A549 (cell line): ENCODE data around the gene INF2. TPM values are rescaled to one million over a fixed set of nuclear protein-coding genes. Genes with fewer than 3 reads are reported as not detected.

Source experiments
- ATAC-seq, 2 experiments: fragments of 200-7000 bp in 1 of 2; fragments of >200 bp in 1 of 2; cut with Nextera tagmentation in 1 of 2; cut with Tn5 transposase in 1 of 2; 3 replicates each; pipeline versions ENCODE4 v1.8.0 to v1.9.1; 2018 to 2020; ENCODE audit warnings: mild to moderate bottlenecking in 1 of 2, moderate library complexity in 1 of 2
- CTCF ChIA-PET: fragments of 300-600 bp; sonication (Branson Sonifier 250); formaldehyde crosslinking; extraction: SDS; loops from one replicate; lab custom pipeline; 2021; ENCODE audit warnings: antibody characterized with exemption, inconsistent platforms; lab: Yijun Ruan, JAX
- POLR2A ChIA-PET: fragments of 350-600 bp; formaldehyde crosslinking; extraction: SDS; loops from one replicate; lab custom pipeline; 2021; ENCODE audit warnings: antibody characterized with exemption, inconsistent platforms; lab: Yijun Ruan, JAX
- DNase-seq, 2 experiments: peaks; one replicate each; pipeline versions ENCODE4 v3.0.0 to v3.0.0-alpha.2; 2011 to 2016; ENCODE audit warnings: low read depth in 1 of 2, low spot score in 1 of 2
- FAIRE-seq: peaks from 2 replicates; lab custom pipeline; 2011; peaks lifted over from hg19 to GRCh38; lab: Jason Lieb, UNC
- H3K27ac ChIP-seq, 2 experiments: fragments of >200 bp; sonication (Bioruptor Twin); formaldehyde crosslinking; 3 replicates each; pipeline ENCODE4 v1.5.1; 2016 to 2017
- H3K4me1 ChIP-seq: fragments of >200 bp; sonication (Bioruptor Twin); formaldehyde crosslinking; 3 replicates; pipeline ENCODE4 v1.6.1; 2016
- H3K4me2 ChIP-seq: fragments of >200 bp; sonication (Bioruptor Twin); formaldehyde crosslinking; 3 replicates; pipeline ENCODE4 v1.6.1; 2016
- H3K4me3 ChIP-seq: fragments of >200 bp; sonication (Bioruptor Twin); formaldehyde crosslinking; 3 replicates; pipeline ENCODE4 v1.5.1; 2016
- H3K9me3 ChIP-seq: fragments of >200 bp; sonication (Bioruptor Twin); formaldehyde crosslinking; 3 replicates; pipeline ENCODE4 v1.6.1; 2016
- ATOH8 ChIP-seq: fragments of 250-450 bp; sonication (Bioruptor Pico); IDR thresholded peaks from 2 replicates; pipeline ENCODE4 v1.5.0; 2020; ENCODE audit warnings: low read depth, mild to moderate bottlenecking, moderate library complexity
- CBX8 ChIP-seq: fragments of 200-600 bp; sonication (generic); IDR thresholded peaks from 2 replicates; pipeline ENCODE4 v1.6.1; 2016
- CEBPB ChIP-seq, 2 experiments: fragments of >200 bp in 1 of 2; sonication (Bioruptor Twin) in 1 of 2; formaldehyde crosslinking in 1 of 2; IDR thresholded peaks; 2 replicates each; pipeline ENCODE4 v1.6.1; 2012 to 2016
- CHD4 ChIP-seq: fragments of 200-600 bp; sonication (generic); IDR thresholded peaks from 2 replicates; pipeline ENCODE4 v1.6.1; 2016; ENCODE audit warnings: antibody characterized with exemption, mild to moderate bottlenecking, borderline replicate concordance
- CTCF ChIP-seq: fragments of >200 bp; sonication (Bioruptor Twin); formaldehyde crosslinking; IDR thresholded peaks from 3 replicates; pipeline ENCODE4 v1.5.1; 2016
- EHMT2 ChIP-seq: fragments of 200-600 bp; sonication (generic); IDR thresholded peaks from 2 replicates; pipeline ENCODE4 v1.6.1; 2016; ENCODE audit warnings: antibody characterized with exemption, low read depth, mild to moderate bottlenecking, moderate library complexity
- ELK1 ChIP-seq: fragments of 150-350 bp; IDR thresholded peaks from 2 replicates; pipeline ENCODE4 v1.6.1; 2014; ENCODE audit warnings: low read depth, mild to moderate bottlenecking, low read length
- ESRRA ChIP-seq: fragments of 150-350 bp; IDR thresholded peaks from 2 replicates; pipeline ENCODE4 v1.6.1; 2014; ENCODE audit warnings: mild to moderate bottlenecking, low read length, borderline replicate concordance
- FOSL2 ChIP-seq, 2 experiments: fragments of 450-650 bp in 1 of 2; fragments of >200 bp in 1 of 2; sonication (Bioruptor Twin) in 1 of 2; formaldehyde crosslinking; IDR thresholded peaks; 2 replicates each; pipeline versions ENCODE4 v1.5.0 to v1.6.1; 2016 to 2020; ENCODE audit warnings: mild to moderate bottlenecking in 1 of 2, moderate library complexity in 1 of 2
- FOXS1 ChIP-seq: fragments of 250-450 bp; sonication (Bioruptor Pico); IDR thresholded peaks from 2 replicates; pipeline ENCODE4 v1.5.0; 2020; ENCODE audit warnings: mild to moderate bottlenecking, moderate library complexity
- GATA3 ChIP-seq: IDR thresholded peaks from 2 replicates; pipeline ENCODE4 v1.6.1; 2012; ENCODE audit warnings: borderline replicate concordance
- HDAC2 ChIP-seq: fragments of 200-600 bp; sonication (generic); IDR thresholded peaks from 2 replicates; pipeline ENCODE4 v1.6.1; 2016
- HOXA7 ChIP-seq: fragments of 250-450 bp; sonication (Bioruptor Pico); IDR thresholded peaks from 2 replicates; pipeline ENCODE4 v1.5.0; 2020; ENCODE audit warnings: mild to moderate bottlenecking, moderate library complexity
- HOXB13 ChIP-seq: fragments of 250-450 bp; sonication (Bioruptor Pico); IDR thresholded peaks from 2 replicates; pipeline ENCODE4 v1.5.0; 2020; ENCODE audit warnings: low read depth, mild to moderate bottlenecking, moderate library complexity
- JUNB ChIP-seq: fragments of >200 bp; sonication (Bioruptor Twin); formaldehyde crosslinking; IDR thresholded peaks from 2 replicates; pipeline ENCODE4 v1.6.1; 2016
- KDM1A ChIP-seq: fragments of 200-600 bp; sonication (generic); IDR thresholded peaks from 2 replicates; pipeline ENCODE4 v1.6.1; 2016; ENCODE audit warnings: low read depth, mild to moderate bottlenecking
- KDM5A ChIP-seq: fragments of 200-600 bp; sonication (generic); IDR thresholded peaks from 2 replicates; pipeline ENCODE4 v1.6.1; 2016; ENCODE audit warnings: antibody characterized with exemption, mild to moderate bottlenecking
- MAX ChIP-seq: IDR thresholded peaks from 2 replicates; pipeline ENCODE4 v1.6.1; 2012
- MAZ ChIP-seq: fragments of 150-350 bp; IDR thresholded peaks from 2 replicates; pipeline ENCODE4 v1.6.1; 2014; ENCODE audit warnings: antibody characterized with exemption, low read depth, low read length, borderline replicate concordance
- MYC ChIP-seq: IDR thresholded peaks from 2 replicates; pipeline ENCODE4 v1.6.1; 2012; ENCODE audit warnings: mild to moderate bottlenecking, inconsistent platforms, low read length, improper control_type of control experiment, borderline replicate concordance
- NPAS2 ChIP-seq: fragments of 250-450 bp; sonication (Bioruptor Pico); IDR thresholded peaks from 2 replicates; pipeline ENCODE4 v1.8.0; 2022; ENCODE audit warnings: mild to moderate bottlenecking, moderate library complexity, borderline replicate concordance
- POLR2A ChIP-seq: IDR thresholded peaks from 2 replicates; pipeline ENCODE4 v1.6.1; 2012; ENCODE audit warnings: mild to moderate bottlenecking, low read length
- RARB ChIP-seq: fragments of 250-450 bp; sonication (Bioruptor Pico); IDR thresholded peaks from 2 replicates; pipeline ENCODE4 v1.8.0; 2021; ENCODE audit warnings: mild to moderate bottlenecking, moderate library complexity
- SMC3 ChIP-seq: fragments of >200 bp; sonication (Bioruptor Twin); formaldehyde crosslinking; IDR thresholded peaks from 3 replicates; pipeline ENCODE4 v1.6.1; 2018; ENCODE audit warnings: inconsistent platforms
- TP53 ChIP-seq: fragments of 250-450 bp; sonication (Bioruptor Pico); IDR thresholded peaks from 2 replicates; pipeline ENCODE4 v1.5.0; 2021; ENCODE audit warnings: mild to moderate bottlenecking, moderate library complexity
- USF2 ChIP-seq: fragments of 450-650 bp; IDR thresholded peaks from 2 replicates; pipeline ENCODE4 v1.6.1; 2014; ENCODE audit warnings: antibody characterized with exemption
- WGBS: methylation state at CpG from one replicate; pipeline ENCODE4 v1.1.6; 2017; ENCODE audit errors: missing lambda C conversion rate; 5-methylcytosine and 5-hydroxymethylcytosine counted together
- polyA plus RNA-seq, 4 experiments: library from polyadenylated mRNA; depleted of rRNA in 3 of 4; stranded (reverse); fragments of >200 nt; fragmentation: RNase III in 1 of 4; extraction: RNeasy Plus Mini Kit Qiagen cat#74134 plus additional on column Dnase treatment in 1 of 4; gene quantifications; 2 replicates in 3 of 4; 3 replicates in 1 of 4; pipeline ENCODE4 v1.2.3, GENCODE V29; 2011 to 2017
- TF ChIP-seq, protein P1 (sequence below): fragments of >200 bp; sonication (Bioruptor Twin); formaldehyde crosslinking; IDR thresholded peaks from 3 replicates; pipeline ENCODE4 v1.6.1; 2016

Gene INF2
- polyA plus RNA-seq, 2 of the 4 experiments (the other 2 are of a cell fraction): 24.7 to 71.2 TPM

GRCh38 chr14:104678901-104679705, 10.3 kb upstream of the INF2 start:
- DNase-seq (no peak), FAIRE-seq (no peak), ATAC-seq (no peak)
- H3K9me3 ChIP-seq: no peaks in the 10 kb centered on the region
- TF ChIP-seq KDM1A (peak; percentile 80; the same call in 1 of the 2 replicates), HDAC2 (0 out of 2 replicates have a peak, but pooled peaks have one; percentile 30), JUNB (no peak), GATA3 (no peak), RARB (CRISPR knock-in tag) (no peak), MAX (0 out of 2 replicates have a peak, but pooled peaks have one; percentile 46), HOXB13 (CRISPR knock-in tag) (0 out of 2 replicates have a peak, but pooled peaks have one; percentile 22), POLR2A (peak; percentile 25; the same call in 1 of the 2 replicates), MAZ (no peak), ATOH8 (CRISPR knock-in tag) (no peak), TP53 (CRISPR knock-in tag) (no peak), CEBPB (IDR thresholded peaks at IDR 0.05) (no peak), KDM5A (no peak)
- H3K27ac ChIP-seq: peak overlapping the region; percentile 98 to 100
- CTCF ChIA-PET: interaction anchor here (1.1 to 7.6 kb wide), 8 partner anchors 9 to 44 kb away, joined by 4 to 117 read pairs (median 9); no protein-coding TSS in a partner anchor
- peaks cover 73% of the 10 kb centered on the region for H3K4me1 ChIP-seq
- POLR2A ChIA-PET: interaction anchor here (1.3 to 3.9 kb wide), 4 partner anchors 9 to 13 kb away, joined by 8 to 29 read pairs (median 16); no protein-coding TSS in a partner anchor
- peak overlapping the region; percentile 87 for H3K4me2 ChIP-seq
- 60% methylated on average over 5 of the region's 18 CpGs for WGBS
- peak overlapping the region; percentile 39 for H3K4me3 ChIP-seq

GRCh38 chr14:104680056-104680805, 9.2 kb upstream of the INF2 start:
- Histone ChIP-seq H3K4me2 (peak overlapping the region; percentile 87), H3K4me3 (peak overlapping the region; percentile 38), H3K4me1 (peaks cover 78% of the 10 kb centered on the region), H3K27ac (peak overlapping the region; percentile 98 to 100), H3K9me3 (no peaks in the 10 kb centered on the region)
- ChIA-PET CTCF (interaction anchor here (0.7 to 7.6 kb wide), 15 partner anchors 8 to 116 kb away, joined by 3 to 117 read pairs (median 8); partner anchors contain the start of gene INF2), POLR2A (interaction anchor here (0.7 to 3.9 kb wide), 5 partner anchors 8 to 621 kb away, joined by 3 to 19 read pairs (median 4); partner anchors contain the start of gene BRF1)
- 22% methylated on average over 6 of the region's 21 CpGs for WGBS
- FAIRE-seq: no peak
- ATAC-seq: peak; percentile 51 to 66
- peak; percentile 83 to 85 for DNase-seq
- TF ChIP-seq ESRRA: no peak
- 0 out of 2 replicates have a peak, but pooled peaks have one; percentile 51 for TF ChIP-seq FOSL2 (IDR thresholded peaks at IDR 0.05)
- TF ChIP-seq FOSL2 (CRISPR knock-in tag; IDR thresholded peaks at IDR 0.05): peak; percentile 90
- TF ChIP-seq HOXA7 (CRISPR knock-in tag): no peak
- TF ChIP-seq JUNB: peak; percentile 37; the same call in 1 of the 2 replicates
- no peak for TF ChIP-seq ELK1
- TF ChIP-seq MAX: no peak; the same call in 1 of the 2 replicates
- no peak for TF ChIP-seq MAZ
- TF ChIP-seq RARB (CRISPR knock-in tag): 0 out of 2 replicates have a peak, but pooled peaks have one; percentile 15
- TF ChIP-seq SMC3: no peak
- TF ChIP-seq CTCF: no peak
- no peak for TF ChIP-seq USF2
- TF ChIP-seq, protein P1, sequence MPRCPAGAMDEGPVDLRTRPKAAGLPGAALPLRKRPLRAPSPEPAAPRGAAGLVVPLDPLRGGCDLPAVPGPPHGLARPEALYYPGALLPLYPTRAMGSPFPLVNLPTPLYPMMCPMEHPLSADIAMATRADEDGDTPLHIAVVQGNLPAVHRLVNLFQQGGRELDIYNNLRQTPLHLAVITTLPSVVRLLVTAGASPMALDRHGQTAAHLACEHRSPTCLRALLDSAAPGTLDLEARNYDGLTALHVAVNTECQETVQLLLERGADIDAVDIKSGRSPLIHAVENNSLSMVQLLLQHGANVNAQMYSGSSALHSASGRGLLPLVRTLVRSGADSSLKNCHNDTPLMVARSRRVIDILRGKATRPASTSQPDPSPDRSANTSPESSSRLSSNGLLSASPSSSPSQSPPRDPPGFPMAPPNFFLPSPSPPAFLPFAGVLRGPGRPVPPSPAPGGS: no peak
- no peak; the same call in 1 of the 2 replicates for TF ChIP-seq CHD4
- no peak for TF ChIP-seq MYC
- no peak for TF ChIP-seq FOXS1 (CRISPR knock-in tag)
- TF ChIP-seq CBX8: no peak
- no peak for TF ChIP-seq CEBPB (IDR thresholded peaks at IDR 0.05)
- TF ChIP-seq EHMT2: no peak
- no peak for TF ChIP-seq HDAC2
- TF ChIP-seq NPAS2 (CRISPR knock-in tag): no peak
